Measurements from ENCODE around the gene PPP3CA. TPM values are rescaled to one million over a fixed set of nuclear protein-coding genes. Genes with fewer than 3 reads are reported as not detected.
A peak's percentile ranks its signal among the peaks of the same experiment; 100 is the strongest.

Gene PPP3CA
- total and polyA plus RNA-seq, 2 of the 8 experiments (the other 6 are each of a cell fraction or from before 2014, with no cell fraction given) = 7.9 to 35.0 TPM

GRCh38 chr4:101044766-101045165 is 302.6 kb downstream of the PPP3CA start:
- Histone ChIP-seq H4K20me1 (replicated peaks in 1 of 2; ENCODE audit: control insufficient read depth in 1 of 2, insufficient read depth in 2 of 2, low read length in 2 of 2) (no peaks in the 10 kb centered on the region), H4K5ac (ENCODE audit: insufficient read length, low read depth, low read length) (no peak overlapping the region), H3K9me3 (ENCODE audit: insufficient read depth in 2 of 2, low read depth in 1 of 2, low read length in 1 of 2) (no peaks in the 10 kb centered on the region), H2BK15ac (ENCODE audit: low read length) (no peak overlapping the region), H2AFZ (ENCODE audit: low read length) (no peak overlapping the region), H4K91ac (replicated peaks; ENCODE audit: insufficient read length, low read length) (no peak overlapping the region), H3K36me3 (ENCODE audit: control insufficient read depth in 2 of 4, insufficient read depth in 4 of 4, low read length in 3 of 4) (no peaks in the 10 kb centered on the region), H2BK120ac (replicated peaks; ENCODE audit: low read depth, low read length) (no peak overlapping the region), H3K4me1 (replicated peaks in 1 of 4; ENCODE audit: control insufficient read depth in 3 of 4, insufficient read depth in 4 of 4, low read length in 3 of 4) (peaks cover 0 to 7% (median 3%) of the 10 kb centered on the region in 4 experiments; a peak in 2 of 7 replicates), H3K79me1 (ENCODE audit: low read depth, low read length) (no peaks in the 10 kb centered on the region), H2BK12ac (ENCODE audit: low read depth, low read length) (no peak overlapping the region), H3K27me3 (replicated peaks in 1 of 4; ENCODE audit: control insufficient read depth in 3 of 4, extremely low read depth in 1 of 4, insufficient read depth in 3 of 4, low read length in 3 of 4) (no peaks in the 10 kb centered on the region), H3K9ac (replicated peaks in 1 of 4; ENCODE audit: extremely low read depth in 1 of 4, low read depth in 3 of 4, low read length in 3 of 4) (no peak overlapping the region), H3K4me3 (ENCODE audit: extremely low read depth in 1 of 4, insufficient read depth in 2 of 4, low read depth in 3 of 4, low read length in 4 of 4) (no peak overlapping the region), H2BK20ac (ENCODE audit: low read length) (no peak overlapping the region), H3K56ac (replicated peaks; ENCODE audit: insufficient read length, low read depth, low read length) (no peak overlapping the region), H3K23me2 (ENCODE audit: low read depth, low read length) (no peaks in the 10 kb centered on the region), H2BK5ac (ENCODE audit: low read depth, low read length) (no peak overlapping the region), H3K4ac (replicated peaks; ENCODE audit: insufficient read length, low read depth, low read length) (no peak overlapping the region), H4K8ac (ENCODE audit: extremely low read depth, insufficient read depth, low read length) (no peak overlapping the region), H3K27ac (ENCODE audit: low read depth, low read length) (no peak overlapping the region), H3K23ac (ENCODE audit: insufficient read length) (no peak overlapping the region), H3K79me2 (ENCODE audit: control insufficient read depth in 1 of 2, insufficient read depth in 2 of 2, low read length in 2 of 2) (no peaks in the 10 kb centered on the region), H3K4me2 (ENCODE audit: insufficient read depth in 1 of 2, low read depth in 2 of 2, low read length in 2 of 2) (peak overlapping the region; percentile 1 to 19; a peak in 2 of 4 replicates), H3K14ac (ENCODE audit: insufficient read length) (no peak overlapping the region), H2AK5ac (ENCODE audit: low read depth, low read length) (no peak overlapping the region), H3K18ac (ENCODE audit: extremely low read depth, low read length) (no peak overlapping the region)
- WGBS, 2 experiments (ENCODE audit: extremely low coverage in 1 of 2, insufficient coverage in 1 of 2, insufficient read length in 1 of 2, insufficient replicate concordance in 2 of 2, low coverage in 1 of 2, low lambda C conversion rate in 2 of 2, missing lambda C conversion rate in 1 of 2) = 53% methylated on average over 1 of the region's 1 CpG; no CpG with 5 or more reads in 1 of the 2 experiments
- ChIA-PET POLR2A (ENCODE audit: partially characterized antibody) (no interaction called here), CTCF (ENCODE audit: partially characterized antibody) (no interaction called here)
- FAIRE-seq = peak; percentile 90
- DNase-seq (ENCODE audit: low read depth in 1 of 2, low spot score in 2 of 2) = no peak
- TF ChIP-seq GABPA (IDR thresholded peaks at IDR 0.05; ENCODE audit: borderline replicate concordance, insufficient read depth, low read length) = no peak
- TF ChIP-seq TEAD4 (IDR thresholded peaks at IDR 0.05; ENCODE audit: low read depth, low read length) = 0 out of 2 replicates have a peak, but pooled peaks have one; percentile 8
- 0 out of 2 replicates have a peak, but pooled peaks have one; percentile 36 for TF ChIP-seq TCF12 (IDR thresholded peaks at IDR 0.05; ENCODE audit: low read depth, low read length)

Data from H1 (cell line).